Peyer's patch (tissue), 4 donors: Measurements from ENCODE around the gene GOLGA6L25. TPM values are rescaled to one million over a fixed set of nuclear protein-coding genes. Genes with fewer than 3 reads are reported as not detected.
"Not testable (repeated sequence)": the region's sequence is repeated elsewhere in the genome, so short reads cannot be mapped to it uniquely, and the experiment has no call there.

Experiments
- DNase-seq, 3 donors: peaks; one replicate each; pipeline ENCODE4 v3.0.0-alpha.2; 2017 to 2019
- H3K27ac ChIP-seq, 4 donors: fragments of 200-600 bp; sonication (generic); one replicate each; pipeline ENCODE4 v1.5.1; 2016 to 2019
- H3K27me3 ChIP-seq, 2 donors: fragments of 200-600 bp; sonication (generic); one replicate each; pipeline ENCODE4 v1.5.1; 2019
- H3K36me3 ChIP-seq, 3 donors: fragments of 200-600 bp; sonication (generic); one replicate each; pipeline ENCODE4 v1.5.1; 2016 to 2019
- H3K4me1 ChIP-seq, 4 donors: fragments of 200-600 bp; sonication (generic); one replicate each; pipeline ENCODE4 v1.5.1; 2016 to 2019
- H3K4me3 ChIP-seq, 4 donors: fragments of 200-600 bp; sonication (generic); 1 replicate in 3 of 4; 2 replicates in 1 of 4; pipeline ENCODE4 v1.5.1; 2016 to 2019; ENCODE audit warnings: mild to moderate bottlenecking in 1 of 4
- H3K9me3 ChIP-seq, 4 donors: fragments of 200-600 bp; sonication (generic); one replicate each; pipeline ENCODE4 v1.5.1; 2016 to 2019; ENCODE audit warnings: mild to moderate bottlenecking in 1 of 4
- total RNA-seq, 4 donors: library from RNA; depleted of rRNA; stranded (reverse); fragments of >200 nt; gene quantifications; one replicate each; pipeline ENCODE4 v1.1.0, GENCODE V29; 2016

The GOLGA6L25 gene
- not detected for total RNA-seq

DNA sequence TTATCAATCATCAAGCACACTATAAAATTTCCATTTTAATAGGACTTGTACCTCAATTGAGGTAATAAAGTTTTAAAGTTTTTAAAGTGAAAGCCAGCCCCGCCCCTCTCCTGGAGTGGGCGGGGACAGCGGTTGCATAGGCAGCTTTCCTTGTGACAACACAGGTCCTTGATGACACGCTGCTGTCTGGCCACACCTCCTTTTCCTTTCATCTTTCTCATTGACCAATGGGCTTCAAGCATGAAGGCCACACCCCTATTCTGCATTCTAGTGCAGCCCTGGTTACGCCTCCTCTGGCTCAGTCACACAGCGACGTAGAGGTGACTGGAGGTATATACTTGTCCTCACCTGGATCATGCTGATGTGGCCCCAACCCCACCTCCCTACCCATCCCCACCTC lies at the start of gene GOLGA6L25:
TSS of gene GOLGA6L25 (plus strand) at position 301 of the 400 bp plus-strand sequence. CDS start at position 362, 61 bp downstream.
- H3K4me3 ChIP-seq, H3K9me3 ChIP-seq, H3K27ac ChIP-seq, DNase-seq, H3K27me3 ChIP-seq, H3K4me1 ChIP-seq, H3K36me3 ChIP-seq: not testable (repeated sequence)

GRCh38 chr15:28508217-28508889 lies 45.0 kb upstream of the GOLGA6L25 start:
- H3K4me3 ChIP-seq, DNase-seq, H3K4me1 ChIP-seq, H3K9me3 ChIP-seq, H3K27me3 ChIP-seq, H3K27ac ChIP-seq, H3K36me3 ChIP-seq: not testable (repeated sequence)

DNA sequence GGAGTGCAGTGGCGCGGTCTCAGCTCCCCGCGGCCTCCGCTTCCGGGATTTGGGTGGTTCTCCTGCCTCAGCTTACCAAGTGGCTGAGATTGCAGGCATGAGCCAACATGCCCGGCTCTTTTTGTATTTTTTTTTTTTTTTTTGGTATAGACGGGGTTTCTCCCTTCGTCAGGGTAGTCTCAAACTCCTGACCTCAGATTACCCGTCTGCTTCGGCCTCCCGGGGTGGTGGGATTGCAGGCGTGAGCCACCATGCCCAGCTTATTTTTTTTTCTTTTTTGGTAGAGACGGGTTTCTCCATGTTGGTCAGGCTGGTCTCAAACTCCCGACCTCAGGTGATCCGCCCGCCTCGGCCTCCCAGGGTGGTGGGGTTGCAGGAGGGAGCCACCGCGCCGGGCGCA lies 39.2 kb upstream of the GOLGA6L25 start:
- DNase-seq = peak in 1 of 3 donors; percentile 14
- not testable (repeated sequence) for H3K36me3 ChIP-seq, H3K9me3 ChIP-seq, H3K4me1 ChIP-seq, H3K27ac ChIP-seq, H3K27me3 ChIP-seq, H3K4me3 ChIP-seq

DNA sequence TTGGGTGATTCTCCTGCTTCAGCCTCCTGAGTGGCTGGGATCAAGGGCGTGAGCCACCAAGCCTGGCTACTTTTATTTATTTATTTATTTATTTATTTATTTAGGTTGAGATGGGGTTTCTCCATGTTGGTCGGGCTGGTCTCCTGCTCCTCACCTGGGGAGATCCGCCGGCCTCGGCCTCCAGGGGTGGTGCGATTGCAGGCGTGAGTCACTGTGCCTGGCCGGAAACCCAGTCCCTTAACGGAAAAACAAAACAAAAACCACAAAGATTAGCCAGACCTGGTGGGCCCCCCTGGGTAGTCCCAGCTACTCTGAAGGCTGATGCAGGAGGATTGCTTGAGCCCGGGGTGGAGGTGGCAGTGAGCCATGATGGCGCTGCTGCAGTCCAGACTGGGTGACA lies 38.2 kb upstream of the GOLGA6L25 start:
- H3K4me1 ChIP-seq, H3K9me3 ChIP-seq, DNase-seq, H3K27ac ChIP-seq, H3K36me3 ChIP-seq, H3K27me3 ChIP-seq, H3K4me3 ChIP-seq: not testable (repeated sequence)

DNA sequence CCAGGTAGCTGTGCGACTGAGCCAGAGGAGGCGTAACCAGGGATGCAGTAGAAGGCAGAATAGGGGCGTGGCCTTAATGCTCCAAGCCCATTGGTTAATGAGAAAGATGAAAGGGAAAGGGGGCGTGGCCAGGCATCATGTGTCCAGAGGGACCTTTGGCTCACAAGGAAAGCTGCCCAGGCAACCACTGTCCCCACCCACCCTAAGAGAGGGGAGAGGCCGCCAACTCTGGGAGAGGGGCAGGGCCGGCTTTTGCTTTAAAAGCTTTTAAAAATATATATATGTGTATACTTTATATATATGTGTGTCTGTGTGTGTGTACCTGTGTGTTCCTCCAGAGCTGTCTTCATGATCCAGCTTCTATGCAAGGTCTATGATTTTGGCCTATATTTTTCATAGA lies 20.4 kb upstream of the GOLGA6L25 start, which contains the start of gene GOLGA8G:
TSS of gene GOLGA8G (minus strand) at position 18 of the 400 bp plus-strand sequence. CDS start 62 bp downstream, outside the sequence.
- H3K9me3 ChIP-seq, H3K4me3 ChIP-seq, DNase-seq, H3K27ac ChIP-seq, H3K36me3 ChIP-seq, H3K4me1 ChIP-seq, H3K27me3 ChIP-seq: not testable (repeated sequence)

DNA sequence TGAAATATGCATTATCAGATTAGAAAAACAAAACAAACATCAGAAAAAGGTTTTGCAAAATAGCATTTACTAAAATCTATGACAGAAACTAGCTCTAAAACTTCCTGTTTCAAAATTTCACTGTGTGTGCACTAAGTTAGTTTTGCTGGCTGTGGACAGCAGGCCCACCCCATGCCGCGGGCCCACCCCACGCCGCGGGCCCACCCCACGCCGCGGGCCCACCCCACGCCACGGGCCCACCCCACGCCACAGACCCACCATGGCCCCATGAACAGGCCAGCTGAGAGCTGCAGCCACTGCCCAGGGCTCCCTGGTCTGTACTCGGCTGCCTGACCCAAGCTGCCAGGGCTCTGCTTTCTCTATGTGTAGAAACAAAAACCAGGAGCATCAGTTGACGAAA lies 20.0 kb downstream of the GOLGA6L25 start:
- not testable (repeated sequence) for H3K4me1 ChIP-seq, H3K27me3 ChIP-seq, H3K4me3 ChIP-seq, H3K36me3 ChIP-seq, DNase-seq, H3K27ac ChIP-seq, H3K9me3 ChIP-seq

- not testable (repeated sequence) for H3K36me3 ChIP-seq, H3K9me3 ChIP-seq, H3K4me1 ChIP-seq, H3K27me3 ChIP-seq, DNase-seq
- peak overlapping the region in 2 of 4 donors; percentile 42 to 50 for H3K4me3 ChIP-seq
- peak overlapping the region in 1 of 4 donors; percentile 45 for H3K27ac ChIP-seq
Observed at GRCh38 chr15:28588977-28589606, 35.7 kb downstream of the GOLGA6L25 start.

- H3K4me1 ChIP-seq, H3K27me3 ChIP-seq, H3K36me3 ChIP-seq, H3K9me3 ChIP-seq, DNase-seq, H3K27ac ChIP-seq: not testable (repeated sequence)
- H3K4me3 ChIP-seq = peak overlapping the region; percentile 24 to 55 (median 38)
Observed at GRCh38 chr15:28589769-28590168, 36.4 kb downstream of the GOLGA6L25 start.

GRCh38 chr15:28592395-28592794 lies 39.0 kb downstream of the GOLGA6L25 start:
- DNase-seq, H3K27me3 ChIP-seq, H3K9me3 ChIP-seq, H3K4me1 ChIP-seq, H3K36me3 ChIP-seq, H3K4me3 ChIP-seq, H3K27ac ChIP-seq: not testable (repeated sequence)

GRCh38 chr15:28593424-28594129 lies 40.2 kb downstream of the GOLGA6L25 start:
- H3K36me3 ChIP-seq, H3K4me1 ChIP-seq, H3K4me3 ChIP-seq, H3K27me3 ChIP-seq, DNase-seq, H3K27ac ChIP-seq, H3K9me3 ChIP-seq: not testable (repeated sequence)

DNA sequence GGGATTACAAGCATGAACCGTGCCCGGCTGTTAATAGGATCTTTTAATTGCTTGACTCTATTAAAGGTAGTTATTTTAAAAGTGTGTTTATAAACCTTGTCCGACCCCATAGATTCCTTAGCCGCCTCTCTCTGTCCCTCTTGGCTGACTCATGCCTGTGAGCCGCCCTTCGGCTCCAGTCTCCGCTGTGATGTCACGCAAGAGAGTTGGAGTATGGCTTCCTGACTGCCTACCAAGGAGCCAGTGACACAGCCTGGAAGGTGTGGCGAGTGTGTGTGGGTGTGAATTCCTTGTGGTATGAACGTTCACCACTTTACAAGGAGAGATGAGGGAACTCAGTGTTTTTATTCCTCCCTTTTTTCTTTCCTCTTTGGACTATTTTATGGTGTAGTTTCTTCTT lies 44.1 kb downstream of the GOLGA6L25 start:
- not testable (repeated sequence) for H3K4me3 ChIP-seq, H3K36me3 ChIP-seq, H3K27me3 ChIP-seq, H3K9me3 ChIP-seq, DNase-seq, H3K27ac ChIP-seq, H3K4me1 ChIP-seq

DNA sequence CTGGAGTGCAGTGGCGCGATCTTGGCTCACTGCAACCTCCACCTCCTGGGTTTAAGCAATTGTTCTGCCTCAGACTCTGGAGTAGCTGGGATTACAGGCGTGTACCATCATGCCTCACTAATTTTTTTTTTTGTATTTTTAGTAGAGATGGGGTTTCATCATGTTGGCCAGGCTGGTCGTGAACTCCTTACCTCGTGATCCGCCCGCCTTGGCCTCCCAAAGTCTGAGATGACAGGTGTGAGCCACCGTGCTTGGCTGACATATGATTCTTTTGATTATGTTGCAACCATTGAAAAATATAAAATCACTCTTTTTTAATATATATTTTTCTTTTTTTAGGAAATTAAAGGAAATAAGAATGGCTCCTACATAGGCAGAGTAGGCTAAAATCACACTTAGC lies 44.8 kb downstream of the GOLGA6L25 start:
- H3K36me3 ChIP-seq, H3K4me1 ChIP-seq: not testable (repeated sequence)

GRCh38 chr15:28602152-28602551 lies 48.8 kb downstream of the GOLGA6L25 start:
- H3K27ac ChIP-seq, H3K4me3 ChIP-seq: not testable (repeated sequence)

More for the DNA sequence above, 44.8 kb downstream of the GOLGA6L25 start:
- not testable (repeated sequence) for DNase-seq, H3K4me3 ChIP-seq, H3K9me3 ChIP-seq, H3K27me3 ChIP-seq, H3K27ac ChIP-seq

More at GRCh38 chr15:28602152-28602551, 48.8 kb downstream of the GOLGA6L25 start:
- H3K4me1 ChIP-seq, H3K36me3 ChIP-seq, H3K9me3 ChIP-seq, H3K27me3 ChIP-seq, DNase-seq: not testable (repeated sequence)
